A549 (cell line): ENCODE measurements around the gene C1QTNF3. TPM values are rescaled to one million over a fixed set of nuclear protein-coding genes. Genes with fewer than 3 reads are reported as not detected.
A peak's percentile ranks its signal among the peaks of the same experiment; 100 is the strongest.
"Not testable (repeated sequence)": the region's sequence is repeated elsewhere in the genome, so short reads cannot be mapped to it uniquely, and the experiment has no call there.

ENCODE experiments used
- ATAC-seq, 2 experiments: fragments of 200-7000 bp in 1 of 2; fragments of >200 bp in 1 of 2; cut with Nextera tagmentation in 1 of 2; cut with Tn5 transposase in 1 of 2; 3 replicates each; pipeline versions ENCODE4 v1.8.0 to v1.9.1; 2018 to 2020; ENCODE audit warnings: mild to moderate bottlenecking in 1 of 2, moderate library complexity in 1 of 2
- CTCF ChIA-PET: fragments of 300-600 bp; sonication (Branson Sonifier 250); formaldehyde crosslinking; extraction: SDS; loops from one replicate; lab custom pipeline; 2021; ENCODE audit warnings: antibody characterized with exemption, inconsistent platforms; lab: Yijun Ruan, JAX
- POLR2A ChIA-PET: fragments of 350-600 bp; formaldehyde crosslinking; extraction: SDS; loops from one replicate; lab custom pipeline; 2021; ENCODE audit warnings: antibody characterized with exemption, inconsistent platforms; lab: Yijun Ruan, JAX
- DNase-seq, 2 experiments: peaks; one replicate each; pipeline versions ENCODE4 v3.0.0 to v3.0.0-alpha.2; 2011 to 2016; ENCODE audit warnings: low read depth in 1 of 2, low spot score in 1 of 2
- FAIRE-seq: peaks from 2 replicates; lab custom pipeline; 2011; peaks lifted over from hg19 to GRCh38; lab: Jason Lieb, UNC
- H3K27ac ChIP-seq, 2 experiments: fragments of >200 bp; sonication (Bioruptor Twin); formaldehyde crosslinking; 3 replicates each; pipeline ENCODE4 v1.5.1; 2016 to 2017
- H3K4me1 ChIP-seq: fragments of >200 bp; sonication (Bioruptor Twin); formaldehyde crosslinking; 3 replicates; pipeline ENCODE4 v1.6.1; 2016
- H3K4me2 ChIP-seq: fragments of >200 bp; sonication (Bioruptor Twin); formaldehyde crosslinking; 3 replicates; pipeline ENCODE4 v1.6.1; 2016
- H3K4me3 ChIP-seq: fragments of >200 bp; sonication (Bioruptor Twin); formaldehyde crosslinking; 3 replicates; pipeline ENCODE4 v1.5.1; 2016
- H3K9me3 ChIP-seq: fragments of >200 bp; sonication (Bioruptor Twin); formaldehyde crosslinking; 3 replicates; pipeline ENCODE4 v1.6.1; 2016
- CBX2 ChIP-seq: fragments of 200-600 bp; sonication (generic); IDR thresholded peaks from 2 replicates; pipeline ENCODE4 v1.6.1; 2016; ENCODE audit warnings: low read depth, mild to moderate bottlenecking, borderline replicate concordance
- CBX8 ChIP-seq: fragments of 200-600 bp; sonication (generic); IDR thresholded peaks from 2 replicates; pipeline ENCODE4 v1.6.1; 2016
- EP300 ChIP-seq, 2 experiments: fragments of >200 bp; sonication (Bioruptor Twin); formaldehyde crosslinking; IDR thresholded peaks; 2 replicates in 1 of 2; 3 replicates in 1 of 2; pipeline ENCODE4 v1.6.1; 2016 to 2017
- ESRRA ChIP-seq: fragments of 150-350 bp; IDR thresholded peaks from 2 replicates; pipeline ENCODE4 v1.6.1; 2014; ENCODE audit warnings: mild to moderate bottlenecking, low read length, borderline replicate concordance
- HDAC2 ChIP-seq: fragments of 200-600 bp; sonication (generic); IDR thresholded peaks from 2 replicates; pipeline ENCODE4 v1.6.1; 2016
- HOXA7 ChIP-seq: fragments of 250-450 bp; sonication (Bioruptor Pico); IDR thresholded peaks from 2 replicates; pipeline ENCODE4 v1.5.0; 2020; ENCODE audit warnings: mild to moderate bottlenecking, moderate library complexity
- JUN ChIP-seq, 2 experiments: fragments of >200 bp; sonication (Bioruptor Twin); formaldehyde crosslinking; IDR thresholded peaks; 2 replicates in 1 of 2; 3 replicates in 1 of 2; pipeline ENCODE4 v1.6.1; 2016 to 2017
- KDM5A ChIP-seq: fragments of 200-600 bp; sonication (generic); IDR thresholded peaks from 2 replicates; pipeline ENCODE4 v1.6.1; 2016; ENCODE audit warnings: antibody characterized with exemption, mild to moderate bottlenecking
- MAFK ChIP-seq: fragments of 450-650 bp; IDR thresholded peaks from 2 replicates; pipeline ENCODE4 v1.6.1; 2014; ENCODE audit not compliant: partially characterized antibody
- MYC ChIP-seq: IDR thresholded peaks from 2 replicates; pipeline ENCODE4 v1.6.1; 2012; ENCODE audit warnings: mild to moderate bottlenecking, inconsistent platforms, low read length, improper control_type of control experiment, borderline replicate concordance
- NFE2L2 ChIP-seq: fragments of 150-350 bp; conservative IDR thresholded peaks from 2 replicates; pipeline ENCODE4 v1.6.1; 2014; ENCODE audit warnings: low read length
- RCOR1 ChIP-seq: fragments of 150-350 bp; IDR thresholded peaks from 2 replicates; pipeline ENCODE4 v1.6.1; 2014; ENCODE audit warnings: antibody characterized with exemption, low read length, low read depth
- SMC3 ChIP-seq: fragments of >200 bp; sonication (Bioruptor Twin); formaldehyde crosslinking; IDR thresholded peaks from 3 replicates; pipeline ENCODE4 v1.6.1; 2018; ENCODE audit warnings: inconsistent platforms
- TFCP2L1 ChIP-seq: fragments of 250-450 bp; sonication (Bioruptor Pico); IDR thresholded peaks from 2 replicates; pipeline ENCODE4 v1.5.0; 2021; ENCODE audit warnings: mild to moderate bottlenecking
- ZSCAN20 ChIP-seq: fragments of 250-450 bp; sonication (Bioruptor Pico); IDR thresholded peaks from 2 replicates; pipeline ENCODE4 v1.8.0; 2022; ENCODE audit warnings: mild to moderate bottlenecking, moderate library complexity
- WGBS: methylation state at CpG from one replicate; pipeline ENCODE4 v1.1.6; 2017; ENCODE audit errors: missing lambda C conversion rate; 5-methylcytosine and 5-hydroxymethylcytosine counted together
- polyA plus RNA-seq, 4 experiments: library from polyadenylated mRNA; depleted of rRNA in 3 of 4; stranded (reverse); fragments of >200 nt; fragmentation: RNase III in 1 of 4; extraction: RNeasy Plus Mini Kit Qiagen cat#74134 plus additional on column Dnase treatment in 1 of 4; gene quantifications; 2 replicates in 3 of 4; 3 replicates in 1 of 4; pipeline ENCODE4 v1.2.3, GENCODE V29; 2011 to 2017
- TF ChIP-seq, protein P1 (sequence below): fragments of 150-350 bp; IDR thresholded peaks from 2 replicates; pipeline ENCODE4 v1.6.1; 2014; ENCODE audit warnings: low read depth, mild to moderate bottlenecking, low read length
- TF ChIP-seq, protein P2 (sequence below): fragments of 250-450 bp; sonication (Bioruptor Pico); IDR thresholded peaks from 2 replicates; pipeline ENCODE4 v1.5.0; 2021; ENCODE audit warnings: mild to moderate bottlenecking, moderate library complexity, borderline replicate concordance
- TF ChIP-seq, protein P3 (sequence below): IDR thresholded peaks from 2 replicates; pipeline ENCODE4 v1.6.1; 2012

The C1QTNF3 gene
- polyA plus RNA-seq, 2 of the 4 experiments (the other 2 are of a cell fraction), result 0.26 to 1.4 TPM

DNA sequence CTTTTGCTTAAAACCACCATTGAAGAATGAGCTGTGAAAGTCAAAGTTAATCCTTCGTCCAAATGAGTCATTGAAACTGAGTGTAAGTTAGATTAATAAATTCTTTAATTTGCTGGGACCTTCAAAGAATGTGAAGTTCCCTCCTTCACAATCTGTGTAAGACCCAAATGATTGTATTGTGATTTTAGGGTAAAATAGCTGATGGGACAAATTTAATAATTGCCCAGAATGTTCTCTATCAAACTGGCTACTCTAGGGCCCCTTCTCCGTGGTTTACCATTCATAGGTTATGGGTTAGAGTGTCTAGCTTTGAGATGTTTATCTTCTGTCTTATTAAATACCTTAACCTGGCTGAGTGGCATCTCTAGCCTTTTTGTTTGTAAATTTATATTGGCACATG is 11.9 kb downstream of the C1QTNF3 start:
- FAIRE-seq, result no peak
- 0 out of 3 replicates have a peak, but pooled peaks cover 3% of the 10 kb centered on the region for H3K4me1 ChIP-seq
- TF ChIP-seq SMC3 (no peak), MAFK (peak; percentile 56)
- TF ChIP-seq, all 56 proteins: peak for 1
- no peak overlapping the region for H3K4me3 ChIP-seq
- CTCF ChIA-PET, result no interaction called here
- no peak overlapping the region for H3K4me2 ChIP-seq
- no peaks in the 10 kb centered on the region for H3K9me3 ChIP-seq
- 58% methylated on average over 2 of the region's 2 CpGs for WGBS
- no peak for DNase-seq
- ATAC-seq, result no peak
- no peak overlapping the region for H3K27ac ChIP-seq
- POLR2A ChIA-PET, result no interaction called here

DNA sequence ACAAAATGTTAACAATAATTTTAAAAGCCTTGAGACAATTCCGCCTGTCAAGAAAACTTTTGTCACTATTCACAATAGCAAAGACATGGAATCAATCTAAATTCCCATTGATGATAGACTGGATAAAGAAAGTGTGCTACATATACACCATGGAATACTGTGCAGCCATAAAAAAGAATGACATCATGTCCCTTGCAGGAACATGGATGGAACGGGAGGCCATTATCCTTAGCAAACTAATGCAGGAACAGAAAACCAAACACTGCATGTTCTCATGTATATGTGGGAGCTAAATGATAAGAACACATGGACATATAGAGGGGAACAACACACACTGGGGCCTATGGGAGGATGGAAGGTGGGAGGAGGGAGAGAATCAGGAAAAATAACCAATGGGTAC is 12.4 kb downstream of the C1QTNF3 start:
- CTCF ChIA-PET, ATAC-seq, H3K4me3 ChIP-seq, POLR2A ChIA-PET, H3K4me1 ChIP-seq, DNase-seq, H3K9me3 ChIP-seq, H3K4me2 ChIP-seq, H3K27ac ChIP-seq, FAIRE-seq: not testable (repeated sequence)
- WGBS, result 92% methylated on average over 2 of the region's 2 CpGs

DNA sequence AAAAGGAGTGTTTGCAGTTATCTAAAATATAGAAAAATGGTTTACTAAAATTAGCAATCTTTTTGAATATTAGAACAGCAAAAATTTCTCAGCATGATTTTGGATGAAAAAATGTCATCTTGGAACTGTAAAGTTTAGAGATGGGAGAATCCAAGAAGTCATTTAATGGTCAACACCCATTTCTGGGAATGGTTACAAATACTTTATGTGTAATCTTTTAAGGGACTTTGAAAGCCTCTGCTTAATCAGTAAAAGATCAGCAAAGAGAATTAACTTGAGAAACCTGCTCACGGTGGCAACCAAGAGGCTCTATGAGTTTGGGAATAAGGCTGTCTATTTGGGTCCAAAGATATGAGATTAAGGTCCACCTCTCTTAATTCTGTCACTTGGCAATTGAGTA is 13.0 kb downstream of the C1QTNF3 start:
- POLR2A ChIA-PET, result no interaction called here
- no peak overlapping the region for H3K4me3 ChIP-seq

DNA sequence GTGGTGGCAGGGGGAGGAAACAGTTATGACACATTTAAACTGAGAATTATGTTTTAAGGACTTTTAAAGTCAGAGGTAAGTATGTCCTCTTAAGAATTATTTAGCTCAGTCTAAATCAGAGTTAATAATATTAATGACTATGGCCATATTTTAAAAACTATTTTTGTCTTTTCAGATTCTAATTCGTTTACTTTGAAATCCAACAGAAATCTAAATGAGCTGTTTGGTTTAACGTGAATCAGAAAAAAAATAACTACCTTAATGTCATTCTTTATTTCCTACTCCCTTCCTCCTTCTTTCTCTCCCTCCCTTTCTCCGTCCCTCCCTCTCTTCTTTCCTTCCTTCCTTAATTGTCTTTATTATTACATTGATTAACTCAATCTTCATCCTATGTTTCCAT is 14.7 kb downstream of the C1QTNF3 start:
- WGBS, result 52% methylated on average over 3 of the region's 3 CpGs
- no peak overlapping the region for H3K4me2 ChIP-seq
- POLR2A ChIA-PET, result no interaction called here
- no peak overlapping the region for H3K4me3 ChIP-seq
- FAIRE-seq, result no peak
- no peaks in the 10 kb centered on the region for H3K4me1 ChIP-seq
- H3K27ac ChIP-seq, result no peak overlapping the region
- CTCF ChIA-PET, result no interaction called here
- TF ChIP-seq, protein P1, sequence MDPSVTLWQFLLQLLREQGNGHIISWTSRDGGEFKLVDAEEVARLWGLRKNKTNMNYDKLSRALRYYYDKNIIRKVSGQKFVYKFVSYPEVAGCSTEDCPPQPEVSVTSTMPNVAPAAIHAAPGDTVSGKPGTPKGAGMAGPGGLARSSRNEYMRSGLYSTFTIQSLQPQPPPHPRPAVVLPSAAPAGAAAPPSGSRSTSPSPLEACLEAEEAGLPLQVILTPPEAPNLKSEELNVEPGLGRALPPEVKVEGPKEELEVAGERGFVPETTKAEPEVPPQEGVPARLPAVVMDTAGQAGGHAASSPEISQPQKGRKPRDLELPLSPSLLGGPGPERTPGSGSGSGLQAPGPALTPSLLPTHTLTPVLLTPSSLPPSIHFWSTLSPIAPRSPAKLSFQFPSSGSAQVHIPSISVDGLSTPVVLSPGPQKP, result no peak
- no peak for TF ChIP-seq JUN (IDR thresholded peaks at IDR 0.05)
- TF ChIP-seq, protein P2, sequence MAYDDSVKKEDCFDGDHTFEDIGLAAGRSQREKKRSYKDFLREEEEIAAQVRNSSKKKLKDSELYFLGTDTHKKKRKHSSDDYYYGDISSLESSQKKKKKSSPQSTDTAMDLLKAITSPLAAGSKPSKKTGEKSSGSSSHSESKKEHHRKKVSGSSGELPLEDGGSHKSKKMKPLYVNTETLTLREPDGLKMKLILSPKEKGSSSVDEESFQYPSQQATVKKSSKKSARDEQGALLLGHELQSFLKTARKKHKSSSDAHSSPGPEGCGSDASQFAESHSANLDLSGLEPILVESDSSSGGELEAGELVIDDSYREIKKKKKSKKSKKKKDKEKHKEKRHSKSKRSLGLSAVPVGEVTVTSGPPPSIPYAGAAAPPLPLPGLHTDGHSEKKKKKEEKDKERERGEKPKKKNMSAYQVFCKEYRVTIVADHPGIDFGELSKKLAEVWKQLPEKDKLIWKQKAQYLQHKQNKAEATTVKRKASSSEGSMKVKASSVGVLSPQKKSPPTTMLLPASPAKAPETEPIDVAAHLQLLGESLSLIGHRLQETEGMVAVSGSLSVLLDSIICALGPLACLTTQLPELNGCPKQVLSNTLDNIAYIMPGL, result no peak
- TF ChIP-seq ZSCAN20 (CRISPR knock-in tag), result no peak
- no peak for TF ChIP-seq CBX8
- TF ChIP-seq HDAC2, result no peak
- no peak for TF ChIP-seq CBX2
- TF ChIP-seq, protein P3, sequence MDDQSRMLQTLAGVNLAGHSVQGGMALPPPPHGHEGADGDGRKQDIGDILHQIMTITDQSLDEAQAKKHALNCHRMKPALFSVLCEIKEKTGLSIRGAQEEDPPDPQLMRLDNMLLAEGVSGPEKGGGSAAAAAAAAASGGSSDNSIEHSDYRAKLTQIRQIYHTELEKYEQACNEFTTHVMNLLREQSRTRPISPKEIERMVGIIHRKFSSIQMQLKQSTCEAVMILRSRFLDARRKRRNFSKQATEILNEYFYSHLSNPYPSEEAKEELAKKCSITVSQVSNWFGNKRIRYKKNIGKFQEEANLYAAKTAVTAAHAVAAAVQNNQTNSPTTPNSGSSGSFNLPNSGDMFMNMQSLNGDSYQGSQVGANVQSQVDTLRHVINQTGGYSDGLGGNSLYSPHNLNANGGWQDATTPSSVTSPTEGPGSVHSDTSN, result no peak
- no peak for TF ChIP-seq SMC3
- TF ChIP-seq KDM5A, result no peak
- no peak for TF ChIP-seq EP300 (IDR thresholded peaks at IDR 0.05)
- no peak for TF ChIP-seq TFCP2L1 (CRISPR knock-in tag)
- TF ChIP-seq, all 56 proteins: peak for 0
- H3K9me3 ChIP-seq, result no peaks in the 10 kb centered on the region
- no peak for ATAC-seq
- no peak for DNase-seq

More for the DNA sequence above, 13.0 kb downstream of the C1QTNF3 start:
- DNase-seq (no peak), ATAC-seq (no peak), FAIRE-seq (no peak)
- CTCF ChIA-PET, result no interaction called here
- 19% methylated on average over 1 of the region's 1 CpG for WGBS
- TF ChIP-seq NFE2L2 (no peak), ESRRA (no peak), EP300 (IDR thresholded peaks at IDR 0.05) (no peak), RCOR1 (no peak), HOXA7 (CRISPR knock-in tag) (no peak), HDAC2 (no peak), MYC (no peak), JUN (IDR thresholded peaks at IDR 0.05) (no peak)
- 0 out of 3 replicates have a peak, but pooled peaks cover 3% of the 10 kb centered on the region for H3K4me1 ChIP-seq
- H3K4me2 ChIP-seq, result no peak overlapping the region
- H3K27ac ChIP-seq, result no peak overlapping the region
- H3K9me3 ChIP-seq, result no peaks in the 10 kb centered on the region
